SK-N-SH treated with all-trans-retinoic acid at 6 μM for 48 hours (cell line): ENCODE data around the gene TAF13.

ENCODE experiments used
- ATAC-seq: fragments of 200-7000 bp; cut with Tn5 transposase; 3 replicates; pipeline ENCODE4 v1.9.1; 2020; ENCODE audit warnings: mild to moderate bottlenecking, moderate library complexity
- ARNTL ChIP-seq: fragments of 450-650 bp; formaldehyde crosslinking; IDR thresholded peaks from 2 replicates; pipeline ENCODE4 v1.5.0; 2020; ENCODE audit warnings: low read depth, mild to moderate bottlenecking, moderate library complexity, borderline replicate concordance
- BACH2 ChIP-seq: fragments of 250-450 bp; sonication (Bioruptor Pico); IDR thresholded peaks from 2 replicates; pipeline ENCODE4 v1.9.0; 2021; ENCODE audit warnings: mild to moderate bottlenecking, borderline replicate concordance
- CREB5 ChIP-seq: fragments of 250-450 bp; sonication (Bioruptor Pico); IDR thresholded peaks from 2 replicates; pipeline ENCODE4 v1.5.1; 2020; ENCODE audit warnings: low read depth, mild to moderate bottlenecking, moderate library complexity
- CSDC2 ChIP-seq: fragments of 250-450 bp; sonication (Bioruptor Pico); IDR thresholded peaks from 2 replicates; pipeline ENCODE4 v1.5.0; 2020; ENCODE audit warnings: mild to moderate bottlenecking, moderate library complexity
- CSRNP3 ChIP-seq: fragments of 250-450 bp; sonication (Bioruptor Pico); IDR thresholded peaks from 2 replicates; pipeline ENCODE4 v1.5.1; 2021; ENCODE audit warnings: mild to moderate bottlenecking, moderate library complexity
- ESRRG ChIP-seq: fragments of 250-450 bp; sonication (Bioruptor Pico); IDR thresholded peaks from 2 replicates; pipeline ENCODE4 v1.6.1; 2021; ENCODE audit warnings: mild to moderate bottlenecking
- GLIS3 ChIP-seq: fragments of 250-450 bp; sonication (Bioruptor Pico); IDR thresholded peaks from 2 replicates; pipeline ENCODE4 v1.5.0; 2020; ENCODE audit warnings: mild to moderate bottlenecking, moderate library complexity
- OSR1 ChIP-seq: fragments of 250-450 bp; sonication (Bioruptor Pico); IDR thresholded peaks from 2 replicates; pipeline ENCODE4 v1.8.0; 2022; ENCODE audit warnings: moderate library complexity, mild to moderate bottlenecking, inconsistent platforms
- PATZ1 ChIP-seq: fragments of 250-450 bp; sonication (Bioruptor Pico); IDR thresholded peaks from 2 replicates; pipeline ENCODE4 v1.8.0; 2020; ENCODE audit warnings: mild to moderate bottlenecking, moderate library complexity, borderline replicate concordance
- POU6F1 ChIP-seq: fragments of 250-450 bp; sonication (Bioruptor Pico); IDR thresholded peaks from 2 replicates; pipeline ENCODE4 v1.8.0; 2021; ENCODE audit warnings: low read depth, mild to moderate bottlenecking, moderate library complexity, borderline replicate concordance
- PPARA ChIP-seq: fragments of 250-450 bp; sonication (Bioruptor Pico); IDR thresholded peaks from 2 replicates; pipeline ENCODE4 v1.5.0; 2020; ENCODE audit warnings: mild to moderate bottlenecking, borderline replicate concordance
- RARB ChIP-seq: fragments of 250-450 bp; sonication (Bioruptor Pico); IDR thresholded peaks from 2 replicates; pipeline ENCODE4 v1.8.0; 2021; ENCODE audit warnings: mild to moderate bottlenecking, moderate library complexity
- SNAI2 ChIP-seq: fragments of 250-450 bp; sonication (Bioruptor Pico); IDR thresholded peaks from 2 replicates; pipeline ENCODE4 v1.5.0; 2020; ENCODE audit warnings: mild to moderate bottlenecking, moderate library complexity
- TCF4 ChIP-seq: fragments of 250-450 bp; sonication (Bioruptor Pico); IDR thresholded peaks from 2 replicates; pipeline ENCODE4 v1.8.0; 2021; ENCODE audit warnings: mild to moderate bottlenecking, moderate library complexity, borderline replicate concordance
- TOX ChIP-seq: fragments of 250-450 bp; sonication (Bioruptor Pico); IDR thresholded peaks from 2 replicates; pipeline ENCODE4 v1.8.0; 2021; ENCODE audit warnings: mild to moderate bottlenecking, moderate library complexity, borderline replicate concordance
- ZC3H10 ChIP-seq: fragments of 250-450 bp; sonication (Bioruptor Pico); IDR thresholded peaks from 2 replicates; pipeline ENCODE4 v1.5.1; 2021; ENCODE audit warnings: mild to moderate bottlenecking, moderate library complexity
- ZFP30 ChIP-seq: fragments of 450-650 bp; formaldehyde crosslinking; IDR thresholded peaks from 2 replicates; pipeline ENCODE4 v1.5.0; 2022; ENCODE audit warnings: mild to moderate bottlenecking, moderate library complexity
- ZNF565 ChIP-seq: fragments of 450-650 bp; formaldehyde crosslinking; conservative IDR thresholded peaks from 2 replicates; pipeline ENCODE4 v1.5.0; 2020; ENCODE audit warnings: low read depth, mild to moderate bottlenecking, moderate library complexity
- ZNF70 ChIP-seq: fragments of 450-650 bp; formaldehyde crosslinking; IDR thresholded peaks from 2 replicates; pipeline ENCODE4 v1.5.0; 2020; ENCODE audit warnings: mild to moderate bottlenecking, moderate library complexity
- ZNF8 ChIP-seq: fragments of 450-650 bp; formaldehyde crosslinking; IDR thresholded peaks from 2 replicates; pipeline ENCODE4 v1.5.0; 2020; ENCODE audit warnings: mild to moderate bottlenecking, moderate library complexity

TAF13 gene

GRCh38 chr1:109079240-109079622 lies 3.4 kb upstream of the TAF13 start:
- no peak for ATAC-seq
- TF ChIP-seq TCF4 (CRISPR knock-in tag) (no peak), POU6F1 (no peak), PATZ1 (CRISPR knock-in tag) (no peak), CREB5 (CRISPR knock-in tag) (no peak), BACH2 (CRISPR knock-in tag) (no peak), CSDC2 (CRISPR knock-in tag) (no peak), PPARA (CRISPR knock-in tag) (no peak), SNAI2 (no peak), RARB (CRISPR knock-in tag) (no peak), ZNF8 (CRISPR knock-in tag) (no peak), ZNF565 (CRISPR knock-in tag) (no peak), ESRRG (no peak)

- TF ChIP-seq POU6F1, result no peak
- TF ChIP-seq CSDC2 (CRISPR knock-in tag), result no peak
- TF ChIP-seq ZC3H10 (CRISPR knock-in tag), result no peak
- TF ChIP-seq GLIS3 (CRISPR knock-in tag), result no peak
- TF ChIP-seq TOX (CRISPR knock-in tag), result no peak
- no peak for TF ChIP-seq ZFP30 (CRISPR knock-in tag)
- no peak for TF ChIP-seq ESRRG
- TF ChIP-seq CSRNP3 (CRISPR knock-in tag), result no peak
- no peak for TF ChIP-seq ZNF70
- TF ChIP-seq, all 23 proteins: peak for 0
- no peak for ATAC-seq
Measured at GRCh38 chr1:109078317-109078716, 2.5 kb upstream of the TAF13 start.

- TF ChIP-seq ARNTL (CRISPR knock-in tag) (no peak), CSDC2 (CRISPR knock-in tag) (no peak), ZC3H10 (CRISPR knock-in tag) (no peak), ESRRG (no peak), CSRNP3 (CRISPR knock-in tag) (no peak), GLIS3 (CRISPR knock-in tag) (no peak), ZNF70 (no peak), TOX (CRISPR knock-in tag) (no peak), POU6F1 (no peak), RARB (CRISPR knock-in tag) (no peak), OSR1 (CRISPR knock-in tag) (no peak), TCF4 (CRISPR knock-in tag) (no peak), ZFP30 (CRISPR knock-in tag) (no peak), BACH2 (CRISPR knock-in tag) (no peak), SNAI2 (no peak), ZNF8 (CRISPR knock-in tag) (no peak), ZNF565 (CRISPR knock-in tag) (no peak), PATZ1 (CRISPR knock-in tag) (no peak)
- no peak for ATAC-seq
Measured at GRCh38 chr1:109069294-109069693, 6.5 kb downstream of the TAF13 start.
